Fibroblast of lung (primary cell): ENCODE data around the gene SLC22A23. TPM values are rescaled to one million over a fixed set of nuclear protein-coding genes. Genes with fewer than 3 reads are reported as not detected.
"Not testable (repeated sequence)": the region's sequence is repeated elsewhere in the genome, so short reads cannot be mapped to it uniquely, and the experiment has no call there.

ENCODE experiments used
- DNase-seq, 2 donors: peaks; one replicate each; pipeline versions ENCODE4 v3.0.0 to v3.0.0-alpha.2; 2010; ENCODE audit warnings: low read depth in 2 of 2
- H2AFZ ChIP-seq: 2 replicates; pipeline ENCODE4 v1.5.1; 2012; ENCODE audit warnings: low read length, control low read depth, inconsistent platforms
- H3K27ac ChIP-seq: 2 replicates; pipeline ENCODE4 v1.5.1; 2011; ENCODE audit warnings: low read length, control low read depth; ENCODE audit not compliant: insufficient read depth
- H3K27me3 ChIP-seq: 2 replicates; pipeline ENCODE4 v1.5.1; 2011; ENCODE audit warnings: mild to moderate bottlenecking, low read length; ENCODE audit not compliant: control insufficient read depth, insufficient read depth
- H3K36me3 ChIP-seq: 2 replicates; pipeline ENCODE4 v1.5.1; 2011; ENCODE audit warnings: low read length; ENCODE audit not compliant: control insufficient read depth, insufficient read depth
- H3K4me1 ChIP-seq: 2 replicates; pipeline ENCODE4 v1.5.1; 2011; ENCODE audit warnings: low read length; ENCODE audit not compliant: control insufficient read depth, insufficient read depth; ENCODE audit errors: extremely low read depth
- H3K4me2 ChIP-seq: 2 replicates; pipeline ENCODE4 v1.5.1; 2011; ENCODE audit warnings: low read length, control low read depth; ENCODE audit not compliant: insufficient read depth; ENCODE audit errors: extremely low read depth
- H3K4me3 ChIP-seq, 4 experiments: fragments of 200-600 bp in 1 of 4; sonication (generic) in 1 of 4; replicated peaks in 1 of 4; 2 replicates each; pipeline ENCODE4 v1.5.1; 2011 to 2016; ENCODE audit warnings: low read length in 4 of 4, low read depth in 3 of 4, mild to moderate bottlenecking in 3 of 4, control low read depth in 2 of 4, inconsistent platforms in 1 of 4, mixed read lengths in 1 of 4; ENCODE audit not compliant: insufficient read depth in 1 of 4; ENCODE audit errors: control extremely low read depth in 1 of 4
- H3K79me2 ChIP-seq: 2 replicates; pipeline ENCODE4 v1.5.1; 2012; ENCODE audit warnings: mild to moderate bottlenecking, low read length, inconsistent platforms; ENCODE audit not compliant: control insufficient read depth, insufficient read depth
- H3K9ac ChIP-seq: 2 replicates; pipeline ENCODE4 v1.5.1; 2011; ENCODE audit warnings: mild to moderate bottlenecking, low read length, control low read depth; ENCODE audit not compliant: insufficient read depth
- H3K9me3 ChIP-seq: 2 replicates; pipeline ENCODE4 v1.5.1; 2012; ENCODE audit warnings: low read depth, low read length; ENCODE audit not compliant: control insufficient read depth, insufficient read depth
- H4K20me1 ChIP-seq: 2 replicates; pipeline ENCODE4 v1.5.1; 2011; ENCODE audit warnings: low read length; ENCODE audit not compliant: control insufficient read depth, insufficient read depth; ENCODE audit errors: extremely low read depth
- CTCF ChIP-seq, 2 donors: IDR thresholded peaks in 1 of 2; conservative IDR thresholded peaks in 1 of 2; 1 replicate in 1 of 2; 2 replicates in 1 of 2; pipeline ENCODE4 v1.5.1; 2011 to 2012; ENCODE audit warnings: low read length in 2 of 2, control low read depth in 1 of 2, inconsistent platforms in 1 of 2, low read depth in 1 of 2, mild to moderate bottlenecking in 1 of 2
- EZH2 ChIP-seq: IDR thresholded peaks from 2 replicates; pipeline ENCODE4 v1.5.1; 2012; ENCODE audit warnings: low read length, control low read depth, mild to moderate bottlenecking; ENCODE audit errors: missing control alignments
- polyA plus RNA-seq, 2 donors: library from polyadenylated mRNA; depleted of rRNA in 1 of 2; stranded (reverse) in 1 of 2; unstranded in 1 of 2; fragments of >200 nt; gene quantifications; 2 replicates each; pipeline ENCODE4 v1.2.1, GENCODE V29; 2011 to 2012; ENCODE audit warnings: missing spikeins in 1 of 2
- total RNA-seq: library from RNA; depleted of rRNA; stranded (reverse); fragments of >200 nt; gene quantifications from 2 replicates; pipeline ENCODE4 v1.2.1, GENCODE V29; 2014

Gene SLC22A23
- total and polyA plus RNA-seq, 2 donors (not counting 1 experiment from before 2014, with no cell fraction given), result 0.37 to 3.0 TPM

- no peaks in the 10 kb centered on the region for H3K79me2 ChIP-seq
- no peaks in the 10 kb centered on the region for H3K4me1 ChIP-seq
- no peaks in the 10 kb centered on the region for H3K9me3 ChIP-seq
- TF ChIP-seq EZH2 (no peak), CTCF (conservative IDR thresholded peaks at IDR 0.05 in 1 of 2, IDR thresholded peaks at IDR 0.05 in 1 of 2; ENCODE audit: low read depth in 1 of 2, low read length in 2 of 2) (no peak)
- H2AFZ ChIP-seq, result no peak overlapping the region
- no peak overlapping the region for H3K4me2 ChIP-seq
- peak in 1 of 2 donors; percentile 27 for DNase-seq
- H3K27me3 ChIP-seq, result no peaks in the 10 kb centered on the region
- H3K36me3 ChIP-seq, result no peaks in the 10 kb centered on the region
- no peaks in the 10 kb centered on the region for H4K20me1 ChIP-seq
- no peak overlapping the region for H3K27ac ChIP-seq
- H3K9ac ChIP-seq, result no peak overlapping the region
- H3K4me3 ChIP-seq, result no peak overlapping the region
These were observed 75.5 kb downstream of the SLC22A23 start for GRCh38 chr6:3381233-3381921.

- Histone ChIP-seq H3K9me3 (no peaks in the 10 kb centered on the region), H3K27ac (no peak overlapping the region), H3K79me2 (no peaks in the 10 kb centered on the region), H3K4me3 (no peak overlapping the region), H3K36me3 (no peaks in the 10 kb centered on the region), H3K4me1 (no peaks in the 10 kb centered on the region), H3K4me2 (no peak overlapping the region), H2AFZ (no peak overlapping the region), H3K9ac (no peak overlapping the region), H4K20me1 (no peaks in the 10 kb centered on the region), H3K27me3 (no peaks in the 10 kb centered on the region)
- no peak for DNase-seq
- TF ChIP-seq CTCF (conservative IDR thresholded peaks at IDR 0.05 in 1 of 2, IDR thresholded peaks at IDR 0.05 in 1 of 2; ENCODE audit: low read depth in 1 of 2, low read length in 2 of 2), result no peak
- no peak for TF ChIP-seq EZH2
These were observed 76.3 kb downstream of the SLC22A23 start for GRCh38 chr6:3380344-3381232.

GRCh38 chr6:3379482-3380060, 77.3 kb downstream of the SLC22A23 start:
- no peaks in the 10 kb centered on the region for H3K79me2 ChIP-seq
- DNase-seq, result peak; percentile 17 to 32

DNA sequence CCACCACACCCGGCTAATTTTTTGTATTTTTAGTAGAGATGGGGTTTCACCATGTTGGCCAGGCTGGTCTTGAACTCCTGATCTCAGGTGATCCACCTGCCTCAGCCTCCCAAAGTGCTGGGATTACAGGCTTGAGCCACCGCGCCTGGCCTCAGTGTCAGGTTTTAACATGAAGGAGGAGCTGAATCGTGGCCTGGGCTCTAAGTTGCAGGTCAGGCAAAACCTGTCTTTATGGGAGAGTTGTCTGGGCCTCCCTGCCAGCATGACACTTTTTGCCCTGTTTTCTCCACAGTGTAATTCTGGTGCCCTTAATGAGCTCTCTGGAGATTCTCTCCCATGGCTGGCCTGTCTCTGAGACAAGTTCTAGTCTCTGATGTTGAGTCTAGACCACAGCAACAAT, 78.0 kb downstream of the SLC22A23 start:
- not testable (repeated sequence) for H2AFZ ChIP-seq, H3K9me3 ChIP-seq, H3K9ac ChIP-seq, H3K36me3 ChIP-seq, H3K27ac ChIP-seq, H4K20me1 ChIP-seq, DNase-seq, H3K79me2 ChIP-seq, H3K27me3 ChIP-seq, H3K4me2 ChIP-seq, H3K4me3 ChIP-seq, H3K4me1 ChIP-seq

More at GRCh38 chr6:3379482-3380060, 77.3 kb downstream of the SLC22A23 start:
- Histone ChIP-seq H3K4me2 (no peak overlapping the region), H3K27me3 (no peaks in the 10 kb centered on the region), H3K4me3 (no peak overlapping the region), H3K9ac (no peak overlapping the region), H3K9me3 (no peaks in the 10 kb centered on the region), H3K36me3 (no peaks in the 10 kb centered on the region), H2AFZ (no peak overlapping the region), H3K4me1 (no peaks in the 10 kb centered on the region), H4K20me1 (no peaks in the 10 kb centered on the region), H3K27ac (no peak overlapping the region)
- TF ChIP-seq CTCF (conservative IDR thresholded peaks at IDR 0.05 in 1 of 2, IDR thresholded peaks at IDR 0.05 in 1 of 2; ENCODE audit: low read depth in 1 of 2, low read length in 2 of 2), result no peak
- TF ChIP-seq EZH2, result no peak
